ENCODE measurements around the gene PRICKLE2.

Gene PRICKLE2

DNA sequence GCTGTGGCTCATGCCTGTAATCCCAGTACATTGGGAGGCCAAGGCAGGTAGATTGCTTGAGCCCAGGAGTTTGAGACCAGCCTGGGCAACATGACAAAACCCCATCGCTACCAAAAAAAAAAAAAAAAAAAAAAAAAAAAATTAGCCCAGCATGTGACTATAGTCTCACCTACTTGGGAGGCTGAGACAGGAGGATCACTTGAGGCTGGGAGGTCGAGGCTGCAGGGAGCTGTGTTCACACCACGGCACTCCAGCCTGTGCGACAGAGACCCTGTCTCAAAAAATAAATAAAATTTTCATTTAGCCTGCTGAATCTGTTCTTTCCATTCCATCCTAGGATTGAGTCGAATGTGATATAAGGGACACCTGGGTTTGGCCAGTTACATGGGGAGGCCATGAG lies 14.6 kb upstream of the PRICKLE2 start:
- H2AK5ac ChIP-seq (ENCODE audit: low read length) = peak overlapping the region; percentile 89
- no peaks in the 10 kb centered on the region for H3K79me2 ChIP-seq (ENCODE audit: control insufficient read depth, insufficient read depth, low read length)
- H3K4me2 ChIP-seq (ENCODE audit: low read length) = no peak overlapping the region
- H3K9ac ChIP-seq (ENCODE audit: low read length) = no peak overlapping the region
- DNase-seq = no peak
- H3K18ac ChIP-seq (ENCODE audit: low read length) = peak overlapping the region; percentile 94
- no peak overlapping the region for H3K56ac ChIP-seq (ENCODE audit: low read length)
- no peaks in the 10 kb centered on the region for H3K36me3 ChIP-seq (ENCODE audit: control insufficient read depth, insufficient read depth, low read length)
- no peak overlapping the region for H4K5ac ChIP-seq (ENCODE audit: low read length)
- no peaks in the 10 kb centered on the region for H3K79me1 ChIP-seq (ENCODE audit: low read length)
- H3K27ac ChIP-seq (ENCODE audit: low read depth, low read length) = peak overlapping the region; percentile 46
- H4K8ac ChIP-seq (ENCODE audit: low read depth, low read length) = no peak overlapping the region
- H3K23ac ChIP-seq (ENCODE audit: low read length) = no peak overlapping the region
- no peak overlapping the region for H3K4ac ChIP-seq (ENCODE audit: low read depth, low read length)
- no peak overlapping the region for H3K4me3 ChIP-seq (ENCODE audit: low read length)
- H3K27me3 ChIP-seq (ENCODE audit: insufficient read depth, low read length, poor library complexity) = no peaks in the 10 kb centered on the region
- no peak overlapping the region for H2BK5ac ChIP-seq (ENCODE audit: low read length)
- no peak overlapping the region for H2BK120ac ChIP-seq (ENCODE audit: low read depth, low read length)
- peaks cover 6% of the 10 kb centered on the region for H3K4me1 ChIP-seq (ENCODE audit: control insufficient read depth, low read depth, low read length)
- no peak overlapping the region for H2BK15ac ChIP-seq (replicated peaks; ENCODE audit: low read depth)
- no CpG with 5 or more reads among the region's 5 CpGs for WGBS (ENCODE audit: extremely low coverage, insufficient coverage, low lambda C conversion rate)

- Histone ChIP-seq H3K4me1 (ENCODE audit: control insufficient read depth, low read depth, low read length) (peaks cover 6% of the 10 kb centered on the region), H2BK5ac (ENCODE audit: low read length) (no peak overlapping the region), H3K23ac (ENCODE audit: low read length) (no peak overlapping the region), H4K8ac (ENCODE audit: low read depth, low read length) (no peak overlapping the region), H3K27me3 (ENCODE audit: insufficient read depth, low read length, poor library complexity) (no peaks in the 10 kb centered on the region), H3K4me2 (ENCODE audit: low read length) (no peak overlapping the region), H2AK5ac (ENCODE audit: low read length) (no peak overlapping the region), H4K5ac (ENCODE audit: low read length) (no peak overlapping the region), H2BK120ac (ENCODE audit: low read depth, low read length) (no peak overlapping the region), H3K79me2 (ENCODE audit: control insufficient read depth, insufficient read depth, low read length) (no peaks in the 10 kb centered on the region), H3K36me3 (ENCODE audit: control insufficient read depth, insufficient read depth, low read length) (no peaks in the 10 kb centered on the region), H3K79me1 (ENCODE audit: low read length) (no peaks in the 10 kb centered on the region), H3K4ac (ENCODE audit: low read depth, low read length) (peak overlapping the region; percentile 26), H2BK15ac (replicated peaks; ENCODE audit: low read depth) (no peak overlapping the region), H3K18ac (ENCODE audit: low read length) (peak overlapping the region; percentile 19), H3K56ac (ENCODE audit: low read length) (peak overlapping the region; percentile 6), H3K9ac (ENCODE audit: low read length) (no peak overlapping the region), H3K27ac (ENCODE audit: low read depth, low read length) (peak overlapping the region; percentile 46), H3K4me3 (ENCODE audit: low read length) (no peak overlapping the region)
- WGBS (ENCODE audit: extremely low coverage, insufficient coverage, low lambda C conversion rate) = no CpG with 5 or more reads among the region's 12 CpGs
- DNase-seq = peak; percentile 98
These were observed 13.9 kb upstream of the PRICKLE2 start for GRCh38 chr3:64238971-64239667.

GRCh38 chr3:64237083-64237482 lies 11.8 kb upstream of the PRICKLE2 start:
- H3K4me3 ChIP-seq (ENCODE audit: low read length) = no peak overlapping the region
- no peak overlapping the region for H3K27ac ChIP-seq (ENCODE audit: low read depth, low read length)
- H4K5ac ChIP-seq (ENCODE audit: low read length) = no peak overlapping the region
- H2BK15ac ChIP-seq (replicated peaks; ENCODE audit: low read depth) = no peak overlapping the region
- H3K23ac ChIP-seq (ENCODE audit: low read length) = no peak overlapping the region
- no peak for DNase-seq
- no peaks in the 10 kb centered on the region for H3K79me2 ChIP-seq (ENCODE audit: control insufficient read depth, insufficient read depth, low read length)
- H3K56ac ChIP-seq (ENCODE audit: low read length) = no peak overlapping the region
- WGBS (ENCODE audit: extremely low coverage, insufficient coverage, low lambda C conversion rate) = no CpG with 5 or more reads among the region's 7 CpGs
- no peak overlapping the region for H3K4ac ChIP-seq (ENCODE audit: low read depth, low read length)
- H3K18ac ChIP-seq (ENCODE audit: low read length) = no peak overlapping the region
- no peaks in the 10 kb centered on the region for H3K27me3 ChIP-seq (ENCODE audit: insufficient read depth, low read length, poor library complexity)
- H4K8ac ChIP-seq (ENCODE audit: low read depth, low read length) = no peak overlapping the region
- no peak overlapping the region for H3K9ac ChIP-seq (ENCODE audit: low read length)
- no peak overlapping the region for H2BK5ac ChIP-seq (ENCODE audit: low read length)
- peaks cover 6% of the 10 kb centered on the region for H3K4me1 ChIP-seq (ENCODE audit: control insufficient read depth, low read depth, low read length)
- no peak overlapping the region for H2BK120ac ChIP-seq (ENCODE audit: low read depth, low read length)
- H2AK5ac ChIP-seq (ENCODE audit: low read length) = no peak overlapping the region
- H3K4me2 ChIP-seq (ENCODE audit: low read length) = no peak overlapping the region
- H3K36me3 ChIP-seq (ENCODE audit: control insufficient read depth, insufficient read depth, low read length) = no peaks in the 10 kb centered on the region
- no peaks in the 10 kb centered on the region for H3K79me1 ChIP-seq (ENCODE audit: low read length)

DNA sequence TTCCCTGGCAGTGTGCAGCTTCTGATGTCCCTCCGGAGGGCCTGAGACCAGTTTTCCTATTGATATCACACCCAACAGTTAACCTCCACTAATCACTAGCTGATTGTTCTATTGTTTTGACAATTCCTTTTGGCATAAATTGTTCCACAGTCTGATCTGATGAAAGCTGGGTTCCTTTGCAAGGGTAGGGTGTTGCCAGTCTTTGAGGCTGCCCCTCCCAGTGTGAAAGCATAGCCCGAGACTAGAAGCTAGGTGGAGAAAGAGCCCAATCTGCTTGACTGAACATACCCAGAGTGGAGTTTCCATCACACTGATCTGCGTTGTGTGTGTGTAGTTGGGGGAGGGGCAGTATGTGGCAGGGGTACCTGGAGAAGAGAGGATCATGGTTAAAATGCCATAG lies 10.3 kb upstream of the PRICKLE2 start:
- no peak overlapping the region for H2BK5ac ChIP-seq (ENCODE audit: low read length)
- WGBS (ENCODE audit: extremely low coverage, insufficient coverage, low lambda C conversion rate) = no CpG with 5 or more reads among the region's 3 CpGs
- H3K79me1 ChIP-seq (ENCODE audit: low read length) = no peaks in the 10 kb centered on the region
- no peak overlapping the region for H3K23ac ChIP-seq (ENCODE audit: low read length)
- no peak overlapping the region for H3K9ac ChIP-seq (ENCODE audit: low read length)
- no peak overlapping the region for H4K5ac ChIP-seq (ENCODE audit: low read length)
- H3K18ac ChIP-seq (ENCODE audit: low read length) = no peak overlapping the region
- no peak overlapping the region for H3K4ac ChIP-seq (ENCODE audit: low read depth, low read length)
- H2BK15ac ChIP-seq (replicated peaks; ENCODE audit: low read depth) = no peak overlapping the region
- H2BK120ac ChIP-seq (ENCODE audit: low read depth, low read length) = no peak overlapping the region
- H3K27ac ChIP-seq (ENCODE audit: low read depth, low read length) = no peak overlapping the region
- no peak overlapping the region for H2AK5ac ChIP-seq (ENCODE audit: low read length)
- no peak overlapping the region for H4K8ac ChIP-seq (ENCODE audit: low read depth, low read length)
- H3K4me1 ChIP-seq (ENCODE audit: control insufficient read depth, low read depth, low read length) = peaks cover 3% of the 10 kb centered on the region
- H3K4me2 ChIP-seq (ENCODE audit: low read length) = no peak overlapping the region
- no peak overlapping the region for H3K4me3 ChIP-seq (ENCODE audit: low read length)
- no peaks in the 10 kb centered on the region for H3K36me3 ChIP-seq (ENCODE audit: control insufficient read depth, insufficient read depth, low read length)
- H3K27me3 ChIP-seq (ENCODE audit: insufficient read depth, low read length, poor library complexity) = no peaks in the 10 kb centered on the region
- no peaks in the 10 kb centered on the region for H3K79me2 ChIP-seq (ENCODE audit: control insufficient read depth, insufficient read depth, low read length)
- no peak overlapping the region for H3K56ac ChIP-seq (ENCODE audit: low read length)
- DNase-seq = no peak

DNA sequence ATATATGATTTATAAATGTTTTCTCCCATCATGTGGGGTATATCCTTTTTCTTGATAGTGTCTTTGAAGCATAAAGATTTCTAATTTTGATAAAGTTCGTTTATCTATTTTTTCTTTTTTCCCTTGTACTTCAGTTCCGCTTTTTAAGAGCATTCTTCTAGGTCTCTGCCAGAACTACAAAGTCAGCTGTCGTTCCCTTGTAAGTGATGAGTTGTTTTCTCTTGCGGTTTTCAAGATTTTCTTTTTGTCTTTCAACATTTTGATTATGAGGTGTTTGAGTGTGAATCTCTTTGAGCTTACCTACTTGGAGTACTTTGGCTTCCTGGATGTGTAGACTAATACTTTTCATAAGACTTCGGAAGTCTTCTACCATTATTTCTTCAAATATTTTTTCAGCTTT lies 9.3 kb upstream of the PRICKLE2 start:
- no CpG with 5 or more reads among the region's 5 CpGs for WGBS (ENCODE audit: extremely low coverage, insufficient coverage, low lambda C conversion rate)
- Histone ChIP-seq H4K5ac (ENCODE audit: low read length) (no peak overlapping the region), H2AK5ac (ENCODE audit: low read length) (no peak overlapping the region), H4K8ac (ENCODE audit: low read depth, low read length) (no peak overlapping the region), H3K4ac (ENCODE audit: low read depth, low read length) (no peak overlapping the region), H3K9ac (ENCODE audit: low read length) (no peak overlapping the region), H3K23ac (ENCODE audit: low read length) (no peak overlapping the region), H2BK120ac (ENCODE audit: low read depth, low read length) (no peak overlapping the region), H3K36me3 (ENCODE audit: control insufficient read depth, insufficient read depth, low read length) (no peaks in the 10 kb centered on the region), H2BK15ac (replicated peaks; ENCODE audit: low read depth) (no peak overlapping the region), H3K4me2 (ENCODE audit: low read length) (no peak overlapping the region), H3K18ac (ENCODE audit: low read length) (no peak overlapping the region), H3K56ac (ENCODE audit: low read length) (no peak overlapping the region), H3K79me1 (ENCODE audit: low read length) (no peaks in the 10 kb centered on the region), H3K79me2 (ENCODE audit: control insufficient read depth, insufficient read depth, low read length) (no peaks in the 10 kb centered on the region), H3K4me1 (ENCODE audit: control insufficient read depth, low read depth, low read length) (peaks cover 3% of the 10 kb centered on the region), H3K4me3 (ENCODE audit: low read length) (no peak overlapping the region), H3K27ac (ENCODE audit: low read depth, low read length) (no peak overlapping the region), H2BK5ac (ENCODE audit: low read length) (no peak overlapping the region), H3K27me3 (ENCODE audit: insufficient read depth, low read length, poor library complexity) (no peaks in the 10 kb centered on the region)
- no peak for DNase-seq

GRCh38 chr3:64232821-64233220 lies 7.6 kb upstream of the PRICKLE2 start:
- no CpG with 5 or more reads among the region's 4 CpGs for WGBS (ENCODE audit: extremely low coverage, insufficient coverage, low lambda C conversion rate)
- H3K4me2 ChIP-seq (ENCODE audit: low read length) = no peak overlapping the region

More at GRCh38 chr3:64232821-64233220, 7.6 kb upstream of the PRICKLE2 start:
- Histone ChIP-seq H3K27ac (ENCODE audit: low read depth, low read length) (no peak overlapping the region), H3K18ac (ENCODE audit: low read length) (no peak overlapping the region), H3K79me2 (ENCODE audit: control insufficient read depth, insufficient read depth, low read length) (no peaks in the 10 kb centered on the region), H3K9ac (ENCODE audit: low read length) (no peak overlapping the region), H3K4me3 (ENCODE audit: low read length) (no peak overlapping the region), H4K8ac (ENCODE audit: low read depth, low read length) (no peak overlapping the region), H2BK15ac (replicated peaks; ENCODE audit: low read depth) (no peak overlapping the region), H2AK5ac (ENCODE audit: low read length) (no peak overlapping the region), H3K36me3 (ENCODE audit: control insufficient read depth, insufficient read depth, low read length) (no peaks in the 10 kb centered on the region), H4K5ac (ENCODE audit: low read length) (no peak overlapping the region), H3K4ac (ENCODE audit: low read depth, low read length) (no peak overlapping the region), H2BK5ac (ENCODE audit: low read length) (no peak overlapping the region), H3K56ac (ENCODE audit: low read length) (no peak overlapping the region), H3K23ac (ENCODE audit: low read length) (no peak overlapping the region), H3K27me3 (ENCODE audit: insufficient read depth, low read length, poor library complexity) (no peaks in the 10 kb centered on the region), H3K79me1 (ENCODE audit: low read length) (no peaks in the 10 kb centered on the region), H2BK120ac (ENCODE audit: low read depth, low read length) (no peak overlapping the region), H3K4me1 (ENCODE audit: control insufficient read depth, low read depth, low read length) (no peaks in the 10 kb centered on the region)
- no peak for DNase-seq
